SK-N-SH (cell line): Measurements from ENCODE around the gene GALNT12.

Source experiments
- CTCF ChIP-seq: fragments of 200-600 bp; sonication (generic); IDR thresholded peaks from 2 replicates; pipeline ENCODE4 v1.6.1; 2017; ENCODE audit warnings: antibody characterized with exemption, mild to moderate bottlenecking, moderate library complexity
- EZH2phosphoT487 ChIP-seq: fragments of 200-600 bp; sonication (generic); IDR thresholded peaks from 2 replicates; pipeline ENCODE4 v1.6.1; 2017; ENCODE audit warnings: low read depth, mixed run types, mild to moderate bottlenecking, antibody characterized with exemption, moderate library complexity, borderline replicate concordance
- FOXM1 ChIP-seq: IDR thresholded peaks from 2 replicates; pipeline ENCODE4 v1.4.0; 2012; ENCODE audit warnings: low read depth, mild to moderate bottlenecking
- GATA2 ChIP-seq: sonication (generic); formaldehyde crosslinking; IDR thresholded peaks from 2 replicates; pipeline ENCODE4 v1.5.0; 2020; ENCODE audit warnings: mild to moderate bottlenecking, missing genetic modification reagents
- JUND ChIP-seq: IDR thresholded peaks from 2 replicates; pipeline ENCODE4 v1.4.0; 2012
- MXI1 ChIP-seq: IDR thresholded peaks from 2 replicates; pipeline ENCODE4 v1.6.1; 2012; ENCODE audit warnings: mild to moderate bottlenecking, low read depth, low read length, improper control_type of control experiment
- NRF1 ChIP-seq: IDR thresholded peaks from 2 replicates; pipeline ENCODE4 v1.6.1; 2012; ENCODE audit warnings: low read depth, mild to moderate bottlenecking, low read length
- RAD21 ChIP-seq: IDR thresholded peaks from 2 replicates; pipeline ENCODE4 v1.6.1; 2012; ENCODE audit warnings: mild to moderate bottlenecking, low read length
- TCF12 ChIP-seq: IDR thresholded peaks from 2 replicates; pipeline ENCODE4 v1.4.0; 2012
- YY1 ChIP-seq: IDR thresholded peaks from 2 replicates; pipeline ENCODE4 v1.4.0; 2012; ENCODE audit warnings: low read depth, mild to moderate bottlenecking
- TF ChIP-seq, protein P1 (sequence below): IDR thresholded peaks from 2 replicates; pipeline ENCODE4; 2012
- TF ChIP-seq, protein P2 (sequence below): IDR thresholded peaks from 2 replicates; pipeline ENCODE4 v1.4.0; 2012; ENCODE audit warnings: low read depth, borderline replicate concordance

- TF ChIP-seq TCF12 (no peak), GATA2 (no peak), CTCF (no peak), YY1 (no peak), FOXM1 (no peak), EZH2phosphoT487 (no peak), NRF1 (no peak), MXI1 (no peak), JUND (no peak), RAD21 (no peak)
- TF ChIP-seq, protein P1, sequence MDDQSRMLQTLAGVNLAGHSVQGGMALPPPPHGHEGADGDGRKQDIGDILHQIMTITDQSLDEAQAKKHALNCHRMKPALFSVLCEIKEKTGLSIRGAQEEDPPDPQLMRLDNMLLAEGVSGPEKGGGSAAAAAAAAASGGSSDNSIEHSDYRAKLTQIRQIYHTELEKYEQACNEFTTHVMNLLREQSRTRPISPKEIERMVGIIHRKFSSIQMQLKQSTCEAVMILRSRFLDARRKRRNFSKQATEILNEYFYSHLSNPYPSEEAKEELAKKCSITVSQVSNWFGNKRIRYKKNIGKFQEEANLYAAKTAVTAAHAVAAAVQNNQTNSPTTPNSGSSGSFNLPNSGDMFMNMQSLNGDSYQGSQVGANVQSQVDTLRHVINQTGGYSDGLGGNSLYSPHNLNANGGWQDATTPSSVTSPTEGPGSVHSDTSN = no peak
- TF ChIP-seq, protein P2, sequence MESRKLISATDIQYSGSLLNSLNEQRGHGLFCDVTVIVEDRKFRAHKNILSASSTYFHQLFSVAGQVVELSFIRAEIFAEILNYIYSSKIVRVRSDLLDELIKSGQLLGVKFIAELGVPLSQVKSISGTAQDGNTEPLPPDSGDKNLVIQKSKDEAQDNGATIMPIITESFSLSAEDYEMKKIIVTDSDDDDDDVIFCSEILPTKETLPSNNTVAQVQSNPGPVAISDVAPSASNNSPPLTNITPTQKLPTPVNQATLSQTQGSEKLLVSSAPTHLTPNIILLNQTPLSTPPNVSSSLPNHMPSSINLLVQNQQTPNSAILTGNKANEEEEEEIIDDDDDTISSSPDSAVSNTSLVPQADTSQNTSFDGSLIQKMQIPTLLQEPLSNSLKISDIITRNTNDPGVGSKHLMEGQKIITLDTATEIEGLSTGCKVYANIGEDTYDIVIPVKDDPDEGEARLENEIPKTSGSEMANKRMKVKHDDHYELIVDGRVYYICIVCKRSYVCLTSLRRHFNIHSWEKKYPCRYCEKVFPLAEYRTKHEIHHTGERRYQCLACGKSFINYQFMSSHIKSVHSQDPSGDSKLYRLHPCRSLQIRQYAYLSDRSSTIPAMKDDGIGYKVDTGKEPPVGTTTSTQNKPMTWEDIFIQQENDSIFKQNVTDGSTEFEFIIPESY = no peak
Measured at GRCh38 chr9:98894171-98894570, 86.7 kb downstream of the GALNT12 start.
